Measurements from ENCODE around the gene RAB6B. TPM values are rescaled to one million over a fixed set of nuclear protein-coding genes. Genes with fewer than 3 reads are reported as not detected.

RAB6B gene
- total RNA-seq, 6 experiments from 2014 or later, result 0.09 to 0.60 (median 0.36) TPM

- no peaks in the 10 kb centered on the region for H3K4me1 ChIP-seq
- TF ChIP-seq POLR2A (IDR thresholded peaks at IDR 0.05) (no peak), CTCF (IDR thresholded peaks at IDR 0.05) (no peak)
- H3K27ac ChIP-seq, result no peak overlapping the region
- intact Hi-C loops (cut with DNase I), result no loop called here
- no peak overlapping the region for H3K4me3 ChIP-seq
- no peaks in the 10 kb centered on the region for H3K36me3 ChIP-seq
- no peaks in the 10 kb centered on the region for H3K9me3 ChIP-seq
- no peak for ATAC-seq
- no peaks in the 10 kb centered on the region for H3K27me3 ChIP-seq
- 71% methylated on average over 5 of the region's 11 CpGs for WGBS (ENCODE audit: insufficient coverage, low coverage, low lambda C conversion rate, missing lambda C conversion rate)
- DNase-seq, result no peak
These were observed 10.6 kb downstream of the RAB6B start for GRCh38 chr3:133884887-133885711.

- Histone ChIP-seq H3K4me1 (no peaks in the 10 kb centered on the region), H3K4me3 (no peak overlapping the region), H3K9me3 (no peaks in the 10 kb centered on the region), H3K36me3 (no peaks in the 10 kb centered on the region), H3K27me3 (no peaks in the 10 kb centered on the region), H3K27ac (no peak overlapping the region)
- WGBS (ENCODE audit: insufficient coverage, low coverage, low lambda C conversion rate, missing lambda C conversion rate), result 34% methylated on average over 4 of the region's 6 CpGs
- intact Hi-C loops (cut with DNase I), result no loop called here
- TF ChIP-seq CTCF (IDR thresholded peaks at IDR 0.05), result no peak
- no peak for TF ChIP-seq POLR2A (IDR thresholded peaks at IDR 0.05)
- no peak for ATAC-seq
- DNase-seq, result no peak
These were observed 11.4 kb downstream of the RAB6B start for GRCh38 chr3:133884054-133884886.

GRCh38 chr3:133883641-133884040 lies 12.0 kb downstream of the RAB6B start:
- no peaks in the 10 kb centered on the region for H3K36me3 ChIP-seq
- H3K4me3 ChIP-seq, result no peak overlapping the region
- ATAC-seq (no peak), DNase-seq (no peak)
- H3K27me3 ChIP-seq, result no peaks in the 10 kb centered on the region
- TF ChIP-seq POLR2A (IDR thresholded peaks at IDR 0.05) (no peak), CTCF (IDR thresholded peaks at IDR 0.05) (no peak)
- H3K27ac ChIP-seq, result no peak overlapping the region
- intact Hi-C loops (cut with DNase I), result no loop called here
- no peaks in the 10 kb centered on the region for H3K4me1 ChIP-seq
- H3K9me3 ChIP-seq, result no peaks in the 10 kb centered on the region

GRCh38 chr3:133882986-133883586 lies 12.6 kb downstream of the RAB6B start:
- Histone ChIP-seq H3K4me3 (no peak overlapping the region), H3K27ac (no peak overlapping the region), H3K27me3 (no peaks in the 10 kb centered on the region), H3K4me1 (no peaks in the 10 kb centered on the region), H3K36me3 (no peaks in the 10 kb centered on the region), H3K9me3 (no peaks in the 10 kb centered on the region)
- 40% methylated on average over 1 of the region's 3 CpGs for WGBS (ENCODE audit: insufficient coverage, low coverage, low lambda C conversion rate, missing lambda C conversion rate)
- TF ChIP-seq POLR2A (IDR thresholded peaks at IDR 0.05) (no peak), CTCF (IDR thresholded peaks at IDR 0.05) (no peak)
- DNase-seq (no peak), ATAC-seq (no peak)
- intact Hi-C loops (cut with DNase I), result no loop called here

Data from right lobe of liver (tissue), 6 donors.